ENCODE results near the gene MCF2L2.
"Not testable (repeated sequence)": the region's sequence is repeated elsewhere in the genome, so short reads cannot be mapped to it uniquely, and the experiment has no call there.

MCF2L2 gene

DNA sequence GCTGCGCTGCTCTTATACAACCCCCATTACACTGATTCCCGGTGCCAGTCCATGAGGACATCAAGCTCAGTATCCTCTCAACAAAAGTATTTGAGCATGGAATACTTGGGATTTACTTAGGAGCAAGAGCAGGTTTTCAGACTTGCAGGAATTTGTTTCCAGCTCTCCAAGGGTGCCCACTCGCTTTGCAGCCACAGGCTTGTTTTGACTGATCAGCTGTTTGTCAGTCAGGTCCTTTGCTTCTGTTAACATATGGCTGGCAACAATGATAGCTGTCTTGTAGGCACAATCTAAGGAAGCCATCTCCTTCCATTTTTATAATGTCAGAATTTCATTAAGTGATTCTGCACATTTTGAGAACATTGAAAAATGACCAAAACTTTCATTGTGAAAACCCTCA lies 38.2 kb upstream of the MCF2L2 start:
- no peak overlapping the region for H3K4me3 ChIP-seq (ENCODE audit: low read length)
- TF ChIP-seq, protein P1, sequence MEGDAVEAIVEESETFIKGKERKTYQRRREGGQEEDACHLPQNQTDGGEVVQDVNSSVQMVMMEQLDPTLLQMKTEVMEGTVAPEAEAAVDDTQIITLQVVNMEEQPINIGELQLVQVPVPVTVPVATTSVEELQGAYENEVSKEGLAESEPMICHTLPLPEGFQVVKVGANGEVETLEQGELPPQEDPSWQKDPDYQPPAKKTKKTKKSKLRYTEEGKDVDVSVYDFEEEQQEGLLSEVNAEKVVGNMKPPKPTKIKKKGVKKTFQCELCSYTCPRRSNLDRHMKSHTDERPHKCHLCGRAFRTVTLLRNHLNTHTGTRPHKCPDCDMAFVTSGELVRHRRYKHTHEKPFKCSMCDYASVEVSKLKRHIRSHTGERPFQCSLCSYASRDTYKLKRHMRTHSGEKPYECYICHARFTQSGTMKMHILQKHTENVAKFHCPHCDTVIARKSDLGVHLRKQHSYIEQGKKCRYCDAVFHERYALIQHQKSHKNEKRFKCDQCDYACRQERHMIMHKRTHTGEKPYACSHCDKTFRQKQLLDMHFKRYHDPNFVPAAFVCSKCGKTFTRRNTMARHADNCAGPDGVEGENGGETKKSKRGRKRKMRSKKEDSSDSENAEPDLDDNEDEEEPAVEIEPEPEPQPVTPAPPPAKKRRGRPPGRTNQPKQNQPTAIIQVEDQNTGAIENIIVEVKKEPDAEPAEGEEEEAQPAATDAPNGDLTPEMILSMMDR (conservative IDR thresholded peaks at IDR 0.05; ENCODE audit: low read depth, low read length) = no peak
- no peak for DNase-seq (ENCODE audit: low read depth)

GRCh38 chr3:183465710-183466109 lies 37.3 kb upstream of the MCF2L2 start:
- not testable (repeated sequence) for H3K4me3 ChIP-seq (ENCODE audit: low read length); DNase-seq (ENCODE audit: low read depth)

DNA sequence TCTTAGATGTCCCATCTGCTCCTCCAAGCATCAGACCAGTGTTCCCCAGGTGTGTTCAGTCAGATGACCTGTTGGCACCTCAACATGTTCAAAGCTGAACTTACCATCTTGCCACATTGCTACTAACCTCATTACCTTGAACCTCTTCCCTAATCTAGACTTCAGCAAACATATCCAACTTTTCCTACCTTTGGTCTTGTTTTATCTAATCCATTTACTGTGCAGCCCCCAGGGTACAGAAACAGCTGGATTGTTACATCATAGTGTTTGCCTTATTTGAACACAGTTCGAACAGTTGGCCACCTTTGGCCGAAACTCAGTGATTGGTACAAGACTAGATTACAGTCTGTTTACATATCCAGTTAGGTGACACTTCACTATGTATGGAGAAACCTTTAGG lies 36.1 kb upstream of the MCF2L2 start:
- TF ChIP-seq, protein P1 (conservative IDR thresholded peaks at IDR 0.05; ENCODE audit: low read depth, low read length) = no peak
- DNase-seq (ENCODE audit: low read depth) = no peak
- H3K4me3 ChIP-seq (ENCODE audit: low read length) = no peak overlapping the region

- no peak overlapping the region for H3K4me3 ChIP-seq (ENCODE audit: low read length)
- no peak for DNase-seq (ENCODE audit: low read depth)
- TF ChIP-seq, protein P1 (conservative IDR thresholded peaks at IDR 0.05; ENCODE audit: low read depth, low read length) = no peak
Measured at GRCh38 chr3:183460081-183461055, 31.9 kb upstream of the MCF2L2 start.

GRCh38 chr3:183455089-183455488 lies 26.7 kb upstream of the MCF2L2 start:
- DNase-seq (ENCODE audit: low read depth) = no peak
- TF ChIP-seq, protein P1 (conservative IDR thresholded peaks at IDR 0.05; ENCODE audit: low read depth, low read length) = no peak
- no peak overlapping the region for H3K4me3 ChIP-seq (ENCODE audit: low read length)

GRCh38 chr3:183454064-183454463 lies 25.6 kb upstream of the MCF2L2 start:
- no peak overlapping the region for H3K4me3 ChIP-seq (ENCODE audit: low read length)
- no peak for DNase-seq (ENCODE audit: low read depth)
- TF ChIP-seq, protein P1 (conservative IDR thresholded peaks at IDR 0.05; ENCODE audit: low read depth, low read length) = no peak

DNA sequence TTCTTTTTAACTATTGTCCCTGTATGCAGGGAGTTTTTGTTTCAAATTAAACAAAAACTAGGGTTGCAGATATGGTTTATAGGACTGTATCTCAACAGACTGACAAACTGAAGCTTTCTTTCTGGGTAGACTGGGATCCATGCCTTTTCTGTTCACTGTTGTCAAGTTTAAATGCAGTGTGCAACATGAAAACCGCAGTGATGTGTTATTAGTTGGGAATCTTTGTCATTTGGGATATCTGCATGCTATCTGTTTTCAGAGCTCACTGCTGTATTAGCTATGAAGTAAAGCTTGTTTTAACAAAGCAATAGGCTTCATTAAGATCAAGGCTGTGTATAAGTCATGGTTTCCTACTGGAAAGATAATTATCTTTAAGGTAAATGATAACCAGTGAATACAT lies 21.4 kb upstream of the MCF2L2 start:
- TF ChIP-seq, protein P1 (conservative IDR thresholded peaks at IDR 0.05; ENCODE audit: low read depth, low read length) = no peak
- no peak for DNase-seq (ENCODE audit: low read depth)
- H3K4me3 ChIP-seq (ENCODE audit: low read length) = no peak overlapping the region
